Stimulated activated CD8-positive, alpha-beta memory T cell treated with anti-CD3 and anti-CD28 coated beads, Interleukin-12 subunit alpha, Interleukin-12 subunit beta, amount 100 ng/mL, for 24 hours (primary cell): ENCODE results near the gene CDC14A.
A peak's percentile ranks its signal among the peaks of the same experiment; 100 is the strongest.
"Not testable (repeated sequence)": the region's sequence is repeated elsewhere in the genome, so short reads cannot be mapped to it uniquely, and the experiment has no call there.

ENCODE experiments used
- DNase-seq: peaks from one replicate; pipeline ENCODE4 v3.0.0-alpha.2; 2020; ENCODE audit errors: extremely low read depth

The CDC14A gene

GRCh38 chr1:100352267-100353070 lies at the start of gene CDC14A:
TSS of gene CDC14A (plus strand) at chr1:100352506. CDS start at chr1:100352955, 449 bp downstream.
- peak; percentile 71 for DNase-seq

GRCh38 chr1:100302739-100303138 lies 49.6 kb upstream of the CDC14A start:
- DNase-seq: no peak

- DNase-seq: no peak
These were observed 48.1 kb upstream of the CDC14A start for GRCh38 chr1:100304227-100304626.

- no peak for DNase-seq
These were observed 47.4 kb upstream of the CDC14A start for GRCh38 chr1:100304921-100305320.

GRCh38 chr1:100305954-100306353 lies 46.4 kb upstream of the CDC14A start:
- DNase-seq: no peak

GRCh38 chr1:100306735-100307313 lies 45.5 kb upstream of the CDC14A start:
- no peak for DNase-seq

GRCh38 chr1:100308777-100309176 lies 43.5 kb upstream of the CDC14A start:
- no peak for DNase-seq

- DNase-seq: no peak
These were observed 42.4 kb upstream of the CDC14A start for GRCh38 chr1:100309863-100310262.

- no peak for DNase-seq
These were observed 38.9 kb upstream of the CDC14A start for GRCh38 chr1:100313382-100313781.

GRCh38 chr1:100316622-100317021 lies 35.7 kb upstream of the CDC14A start:
- DNase-seq: no peak

GRCh38 chr1:100320311-100321099 lies 31.8 kb upstream of the CDC14A start:
- DNase-seq: no peak

- no peak for DNase-seq
These were observed 31.2 kb upstream of the CDC14A start for GRCh38 chr1:100321100-100321493.

GRCh38 chr1:100321506-100321905 lies 30.8 kb upstream of the CDC14A start:
- no peak for DNase-seq

- DNase-seq: no peak
These were observed 29.7 kb upstream of the CDC14A start for GRCh38 chr1:100322436-100323211.

- no peak for DNase-seq
These were observed 28.7 kb upstream of the CDC14A start for GRCh38 chr1:100323419-100324106.

GRCh38 chr1:100325415-100326324 lies 26.6 kb upstream of the CDC14A start:
- DNase-seq: no peak

- DNase-seq: not testable (repeated sequence)
These were observed 26.0 kb upstream of the CDC14A start for GRCh38 chr1:100326325-100326670.

- no peak for DNase-seq
These were observed 24.2 kb upstream of the CDC14A start for GRCh38 chr1:100328133-100328532.

- not testable (repeated sequence) for DNase-seq
These were observed 21.2 kb upstream of the CDC14A start for GRCh38 chr1:100331146-100331545.

- no peak for DNase-seq
These were observed 20.0 kb upstream of the CDC14A start for GRCh38 chr1:100332331-100332730.
